Inflammatory macrophage treated with lipopolysaccharide for 1 hour (primary cell): Measurements from ENCODE around the gene ZNF732.
"Not testable (repeated sequence)": the region's sequence is repeated elsewhere in the genome, so short reads cannot be mapped to it uniquely, and the experiment has no call there.

Experiments used
- DNase-seq, 2 donors: peaks; one replicate each; pipeline ENCODE4 v3.0.0-alpha.2; 2020 to 2022

The ZNF732 gene

DNA sequence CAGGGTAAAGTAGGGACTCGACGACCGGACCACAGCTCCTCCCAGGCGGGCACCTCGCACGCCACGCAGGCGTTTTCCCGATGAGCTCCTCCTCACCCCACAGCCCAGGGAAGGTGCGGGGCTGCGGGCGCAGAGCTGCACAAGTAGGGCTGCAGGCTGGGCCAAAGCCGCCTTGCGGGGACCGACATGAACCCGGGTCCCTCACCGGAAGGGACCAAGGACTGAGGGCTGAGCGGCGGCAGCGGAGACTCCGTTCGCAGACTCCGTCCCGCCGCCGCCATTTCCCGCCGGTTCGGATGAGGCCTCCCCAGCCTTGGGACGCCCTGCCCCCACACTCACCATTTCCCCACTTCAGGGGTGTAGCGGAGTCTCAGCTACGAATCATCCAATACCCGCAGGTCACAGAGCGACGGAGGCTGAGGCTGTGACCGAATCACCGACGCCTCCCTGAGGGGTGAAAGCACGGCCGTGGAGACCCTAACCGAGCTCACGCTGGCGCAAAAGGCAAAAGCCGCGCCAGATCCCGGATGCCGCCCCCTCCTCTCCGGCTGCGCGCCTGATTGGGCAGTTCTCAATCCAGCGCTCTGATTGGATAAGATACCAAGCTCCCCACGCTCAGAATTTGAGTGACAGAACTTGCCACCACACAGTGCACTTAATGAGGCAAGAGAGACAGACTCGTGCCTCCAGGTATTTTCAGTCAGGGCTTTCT, at the start of gene ZNF732:
ZNF732 (minus strand) TSS at position 506 of the 712 bp plus-strand sequence; CDS start at position 342, 164 bp downstream.
- no peak for DNase-seq

DNA sequence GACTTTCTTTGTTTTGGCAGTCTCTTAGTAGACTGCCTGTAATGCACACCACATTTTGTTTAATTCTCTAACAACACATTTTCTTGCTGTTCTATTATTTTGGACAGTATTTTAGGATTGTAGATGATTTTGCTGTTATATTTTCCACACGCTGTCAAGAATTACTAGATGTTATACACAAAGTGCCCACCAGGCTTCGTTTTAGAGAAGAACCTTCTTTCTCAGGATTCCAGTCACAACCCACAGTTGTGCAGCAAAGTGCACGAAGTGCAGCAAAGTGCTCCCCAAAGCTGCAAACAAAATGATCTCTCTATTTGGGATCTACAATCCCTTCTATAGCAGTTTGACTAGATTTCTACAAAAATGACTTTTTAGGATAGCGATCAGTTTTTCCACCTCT, 34.7 kb upstream of the ZNF732 start:
- DNase-seq, result no peak

DNA sequence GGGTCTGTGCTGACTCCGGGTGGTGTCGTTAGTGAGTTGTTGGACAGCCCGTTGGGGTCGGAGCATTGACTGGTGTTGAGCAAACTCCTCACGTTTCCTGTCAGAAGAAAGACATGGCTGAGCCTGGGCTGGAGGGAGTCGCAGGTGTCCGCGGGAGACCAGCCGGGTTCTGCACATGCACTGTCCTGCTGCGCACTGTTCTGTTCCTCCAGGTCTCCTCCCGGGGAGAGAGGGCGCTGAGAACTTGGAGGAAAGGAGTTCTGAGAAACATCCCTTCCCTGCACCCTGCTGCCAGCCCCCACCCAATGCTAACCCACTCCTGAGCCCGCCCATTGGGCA, 33.5 kb upstream of the ZNF732 start:
- no peak for DNase-seq

DNA sequence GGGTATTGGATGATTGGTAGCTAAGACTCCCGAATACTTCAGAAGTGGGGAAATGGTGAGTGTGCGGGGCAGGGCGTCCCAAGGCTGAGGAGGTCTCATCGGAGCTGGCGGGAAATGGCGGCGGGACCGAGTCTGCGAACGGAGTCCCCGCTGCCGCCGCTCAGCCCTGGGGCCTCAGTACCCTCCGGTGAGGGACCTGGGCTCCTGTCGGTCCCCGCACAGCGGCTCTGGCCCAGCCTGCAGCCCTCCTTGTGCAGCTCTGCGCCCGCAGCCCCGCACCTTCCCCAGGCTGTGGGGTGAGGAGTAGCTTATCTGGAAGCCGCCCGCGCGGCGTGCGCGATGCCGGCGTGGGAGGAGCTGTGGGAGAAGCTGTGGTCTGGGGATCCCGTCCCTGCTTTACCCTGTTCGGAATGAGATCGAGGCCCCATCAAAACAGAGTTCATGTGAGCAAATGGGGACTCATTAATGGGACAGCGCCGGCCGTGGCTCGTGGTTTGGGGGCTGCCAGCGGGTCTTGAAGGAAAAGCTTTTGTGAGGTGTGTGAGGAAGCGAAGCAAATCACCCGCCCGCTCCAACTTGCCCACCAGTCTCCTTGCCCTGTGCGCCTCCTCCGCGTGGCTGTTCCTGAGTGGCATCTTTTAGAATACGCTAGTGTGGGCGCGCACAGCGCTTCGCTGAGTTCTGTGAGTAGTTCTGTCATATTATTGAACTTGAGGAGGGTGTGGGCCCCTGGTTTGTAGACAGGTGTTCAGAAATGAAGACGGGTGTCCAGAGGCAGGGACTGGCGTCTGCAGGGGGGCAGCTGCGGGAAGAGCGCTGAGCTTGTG, 32.9 kb upstream of the ZNF732 start:
- peak; percentile 20 to 26 for DNase-seq

DNA sequence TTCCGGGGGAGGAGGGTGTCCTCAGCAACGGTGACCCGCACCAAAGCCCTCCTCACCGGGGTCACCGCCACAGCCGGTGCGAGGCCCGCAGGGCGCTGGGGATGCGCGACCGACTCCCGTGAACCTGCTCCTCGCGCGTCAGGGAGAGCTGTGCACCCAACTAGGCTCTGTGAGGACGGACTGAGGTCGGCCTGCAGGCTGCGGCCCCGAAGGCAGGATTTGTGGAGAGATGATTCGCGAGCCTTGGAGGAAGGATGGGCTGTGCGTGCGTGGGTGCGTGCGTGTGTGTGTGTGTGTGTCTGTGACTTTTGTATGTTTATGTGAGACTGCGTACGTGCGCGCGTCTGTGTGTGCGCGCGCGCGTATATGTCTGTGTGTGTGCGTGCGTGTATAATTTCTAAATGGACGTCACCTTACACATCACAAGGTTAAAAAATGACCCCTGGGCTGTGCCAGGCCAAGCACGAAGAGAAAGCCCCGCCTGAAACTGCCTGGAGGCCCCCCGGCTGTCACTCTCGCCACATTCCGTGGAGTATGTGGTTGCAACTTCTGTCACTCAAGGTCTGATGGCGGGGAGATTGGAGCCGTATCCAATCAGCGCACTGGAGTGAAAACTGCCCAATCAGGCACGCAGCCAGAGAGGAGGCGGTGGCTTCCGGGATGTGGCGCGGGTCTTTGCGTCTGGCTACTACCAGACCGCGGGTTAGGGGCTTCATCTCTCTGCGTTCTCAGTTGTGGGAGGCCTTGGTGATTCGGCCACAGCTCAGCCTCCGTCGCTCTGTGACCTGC, 32.1 kb upstream of the ZNF732 start, which contains the start of gene ZNF141:
ZNF141 (plus strand) TSS at position 672 of the 789 bp plus-strand sequence. CDS start 170 bp downstream, outside the sequence.
- peak; percentile 94 to 96 for DNase-seq

DNA sequence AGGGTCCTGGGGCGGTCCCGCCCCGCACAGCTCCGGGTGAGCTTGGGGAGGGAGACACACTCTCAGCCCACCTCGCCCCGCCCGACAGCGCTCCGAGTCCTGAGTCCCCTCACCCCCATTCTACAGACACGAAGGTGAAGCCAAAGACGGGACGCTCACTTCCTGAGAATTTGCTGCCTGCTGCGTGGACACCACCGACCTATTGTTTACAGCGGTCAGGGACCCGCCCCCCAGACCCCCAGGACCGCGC, 31.5 kb upstream of the ZNF732 start:
- no peak for DNase-seq

DNA sequence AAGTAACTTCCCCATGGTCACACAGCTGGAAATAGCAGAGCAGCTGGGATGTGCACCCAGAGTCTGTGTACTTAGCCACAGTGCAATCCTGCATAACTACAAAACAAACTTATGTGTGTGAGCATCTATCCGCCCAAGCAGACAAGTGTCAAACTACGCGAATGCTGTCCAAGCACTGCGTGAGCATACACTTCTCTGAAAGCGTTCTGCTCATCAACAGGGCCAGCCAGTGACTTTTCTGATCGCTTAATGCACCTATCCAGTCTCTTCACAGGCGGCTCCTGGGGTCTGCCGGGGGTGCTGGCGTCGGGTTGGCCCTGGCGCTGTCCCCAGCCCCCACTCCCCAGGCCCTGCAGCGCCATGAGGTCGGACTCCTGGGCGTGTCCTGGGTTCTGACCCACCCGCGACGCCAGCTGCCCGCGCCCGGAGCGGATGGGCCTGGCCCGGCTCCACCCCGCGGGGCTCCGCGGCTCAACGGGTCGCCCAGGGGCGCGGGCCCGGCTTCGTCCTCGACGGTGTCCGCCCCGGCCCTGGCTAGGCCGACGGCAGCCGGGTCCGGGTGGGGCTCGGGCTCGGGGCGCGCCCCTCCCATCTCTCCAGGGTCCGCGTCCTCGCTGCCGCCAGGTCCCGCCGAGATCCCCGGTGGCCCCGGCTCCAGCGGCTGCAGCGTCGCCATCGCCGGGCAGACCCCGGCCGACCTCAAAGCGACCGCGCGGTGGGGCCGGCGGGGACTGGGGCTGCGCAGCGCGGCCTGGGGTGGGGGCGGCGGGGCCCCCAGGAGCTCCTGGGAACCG, 31.0 kb upstream of the ZNF732 start:
- no peak for DNase-seq

DNA sequence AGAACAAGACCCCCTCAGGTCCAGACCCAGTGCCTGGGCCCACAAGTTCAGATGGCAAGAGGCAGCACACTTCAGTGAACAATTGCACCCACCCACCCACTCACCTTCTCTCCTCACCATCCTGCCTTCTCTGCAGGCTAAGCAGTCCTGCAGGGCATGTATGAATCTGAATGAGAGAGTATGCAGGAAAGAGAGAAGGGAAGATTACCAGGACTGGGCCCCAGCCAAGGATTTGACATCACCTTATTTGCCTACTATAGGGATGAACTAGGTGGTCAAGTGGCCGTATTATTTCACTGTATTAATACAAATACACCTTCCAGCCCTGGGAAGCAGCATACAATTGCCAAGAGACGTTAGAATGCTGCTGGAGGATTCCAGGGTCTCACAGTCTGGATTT, 30.2 kb upstream of the ZNF732 start:
- no peak for DNase-seq

DNA sequence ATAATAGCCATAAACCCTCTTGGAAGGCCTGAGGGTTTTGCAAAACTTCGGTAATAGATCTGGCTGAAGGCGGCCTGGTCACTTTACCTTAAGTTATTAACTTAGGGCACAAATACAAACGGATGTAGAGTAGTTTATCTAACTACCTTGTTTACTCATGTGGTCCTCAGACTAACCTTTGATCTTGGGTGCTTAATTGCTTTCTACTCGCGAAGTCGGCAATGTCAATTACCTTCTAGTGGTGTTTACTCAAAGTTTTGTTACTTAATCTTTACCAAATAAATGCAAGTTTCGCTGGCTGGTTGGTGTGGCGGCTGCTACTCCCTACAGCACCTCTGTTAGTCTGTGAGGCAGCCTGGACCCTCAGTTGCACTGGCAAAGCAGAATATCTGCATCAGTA, 23.5 kb upstream of the ZNF732 start:
- no peak for DNase-seq

DNA sequence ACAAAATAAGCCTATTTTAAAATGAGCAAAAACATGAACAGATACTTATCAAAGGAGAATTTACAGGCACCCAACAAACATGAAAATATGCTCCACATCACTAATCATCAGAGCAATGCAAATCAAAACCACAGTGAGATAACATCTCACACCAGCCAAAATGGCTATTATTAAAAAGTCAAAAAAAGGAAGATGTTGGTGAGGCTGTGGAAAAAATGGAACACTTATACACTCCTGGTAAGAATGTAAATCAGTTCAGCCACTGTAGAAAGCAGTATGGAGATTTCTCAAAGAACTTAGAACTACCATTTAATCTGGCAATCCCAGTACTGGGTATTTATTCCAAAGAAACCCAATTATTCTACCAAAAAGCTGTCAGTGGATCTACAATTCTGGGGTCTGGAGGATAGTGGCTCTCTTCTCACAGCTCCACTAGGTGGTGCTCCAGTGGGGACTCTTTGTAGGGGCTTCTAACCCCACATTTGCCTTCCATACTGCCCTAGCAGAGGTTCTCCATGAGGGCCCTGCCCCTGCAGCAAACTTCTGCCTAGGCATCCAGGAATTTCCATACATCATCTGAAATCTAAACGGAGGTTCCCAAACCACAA, 9.1 kb upstream of the ZNF732 start:
- no peak for DNase-seq

DNA sequence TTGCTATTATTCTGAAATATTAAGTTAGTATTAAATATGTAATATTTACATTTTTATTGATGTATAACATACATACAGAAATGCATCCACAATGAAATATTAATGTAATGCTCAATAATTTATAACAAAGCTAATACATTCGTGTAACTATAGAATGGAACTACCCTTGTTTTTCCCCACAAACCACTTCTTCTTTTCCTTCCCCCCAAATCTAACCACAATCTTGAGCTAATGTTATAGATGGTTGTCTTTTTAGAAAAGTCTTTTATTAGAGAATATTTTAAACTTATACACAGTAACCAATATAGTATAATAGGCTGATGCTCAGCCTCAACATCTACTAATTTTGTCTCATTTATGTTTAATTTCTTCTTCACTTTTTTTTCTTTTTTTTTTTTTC, 4.5 kb upstream of the ZNF732 start:
- no peak for DNase-seq

DNA sequence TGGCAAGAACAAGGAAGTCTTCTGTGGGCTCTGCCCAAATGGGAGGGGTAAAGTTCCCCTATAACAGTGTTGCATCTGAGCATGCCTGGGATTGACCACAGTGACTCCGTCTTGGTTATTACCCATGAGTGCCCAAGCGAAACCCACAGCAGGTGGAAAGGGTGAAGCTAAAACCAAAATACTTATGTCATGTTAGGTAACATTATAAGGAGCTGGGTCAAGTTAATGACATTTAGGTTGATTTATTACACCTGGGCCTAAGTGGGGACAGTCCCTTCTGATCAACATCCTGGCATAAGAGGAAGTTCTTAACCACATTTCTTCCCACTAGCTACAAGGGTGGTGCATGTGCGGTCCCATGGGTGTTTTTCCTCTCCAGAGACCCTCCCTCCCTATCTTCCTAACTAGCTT, 1.3 kb upstream of the ZNF732 start:
- no peak for DNase-seq

DNA sequence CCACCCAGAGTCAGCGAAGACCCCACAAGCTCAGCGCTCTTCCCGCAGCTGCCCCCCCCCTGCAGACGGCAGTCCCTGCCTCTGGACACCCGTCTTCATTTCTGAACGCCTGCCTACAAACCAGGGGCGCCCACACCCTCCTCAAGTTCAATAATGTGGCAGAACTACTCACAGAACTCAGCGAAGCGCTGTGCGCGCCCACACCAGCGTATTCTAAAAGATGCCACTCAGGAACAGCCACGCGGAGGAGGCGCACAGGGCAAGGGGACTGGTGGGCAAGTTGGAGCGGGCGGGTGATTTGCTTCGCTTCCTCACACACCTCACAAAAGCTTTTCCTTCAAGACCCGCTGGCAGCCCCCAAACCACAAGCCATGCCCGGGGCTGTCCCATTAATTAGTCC, 758 bp downstream of the ZNF732 start:
- not testable (repeated sequence) for DNase-seq

DNA sequence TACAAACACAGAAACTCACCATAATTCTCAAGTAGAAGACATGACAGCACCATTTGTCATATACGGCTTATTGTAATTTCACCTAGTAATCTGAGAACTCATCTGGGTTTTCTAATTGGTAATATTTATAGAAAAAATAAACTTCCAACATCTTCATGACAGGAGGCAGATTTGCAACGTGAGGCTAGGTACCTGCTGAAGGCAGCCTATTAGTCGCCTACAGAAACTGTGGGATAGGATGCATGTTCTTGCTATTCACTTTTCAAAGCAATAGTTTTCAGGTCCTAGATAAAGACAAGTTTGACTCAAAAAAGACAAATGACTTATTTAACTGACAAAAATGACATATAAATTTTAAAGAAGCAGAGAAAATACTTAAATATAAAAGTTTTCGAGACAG, 2.9 kb downstream of the ZNF732 start:
- DNase-seq, result no peak

DNA sequence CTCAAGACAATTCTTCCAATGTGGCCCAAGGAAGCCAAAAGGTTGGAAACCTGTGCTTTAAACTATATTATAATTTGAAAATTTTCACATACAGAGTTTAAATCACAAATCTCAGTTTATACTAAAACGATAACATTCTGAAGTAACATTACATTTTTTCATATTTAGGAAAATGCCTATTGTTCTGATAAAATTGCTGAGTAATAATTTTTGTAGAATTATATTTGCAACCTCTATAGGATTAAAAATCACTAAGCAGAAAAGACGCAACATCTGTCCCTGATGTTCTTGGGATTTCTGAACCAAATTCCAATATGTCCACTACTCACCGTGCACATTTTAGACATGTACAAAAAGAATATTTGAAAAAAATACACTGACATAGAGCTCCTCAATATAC, 10.5 kb downstream of the ZNF732 start:
- no peak for DNase-seq

DNA sequence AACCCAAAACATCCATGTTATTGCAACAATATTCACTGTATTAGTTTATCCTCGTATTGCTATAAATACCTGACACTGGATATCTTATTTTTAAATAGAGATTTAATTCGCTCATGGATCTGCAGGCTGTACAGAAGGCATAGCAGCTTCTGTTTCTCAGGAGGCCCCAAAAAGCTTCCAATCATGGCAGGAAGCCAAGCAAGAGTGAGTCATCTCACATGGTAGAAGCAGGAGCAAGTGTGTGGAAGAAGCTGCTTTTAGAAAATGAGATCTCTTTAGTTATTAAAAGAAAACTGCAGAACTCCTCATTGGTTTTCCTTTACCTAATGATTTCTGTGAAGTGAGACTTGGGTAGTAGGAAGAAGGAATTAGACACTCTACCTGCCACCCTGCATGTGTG, 16.4 kb downstream of the ZNF732 start:
- DNase-seq, result no peak

DNA sequence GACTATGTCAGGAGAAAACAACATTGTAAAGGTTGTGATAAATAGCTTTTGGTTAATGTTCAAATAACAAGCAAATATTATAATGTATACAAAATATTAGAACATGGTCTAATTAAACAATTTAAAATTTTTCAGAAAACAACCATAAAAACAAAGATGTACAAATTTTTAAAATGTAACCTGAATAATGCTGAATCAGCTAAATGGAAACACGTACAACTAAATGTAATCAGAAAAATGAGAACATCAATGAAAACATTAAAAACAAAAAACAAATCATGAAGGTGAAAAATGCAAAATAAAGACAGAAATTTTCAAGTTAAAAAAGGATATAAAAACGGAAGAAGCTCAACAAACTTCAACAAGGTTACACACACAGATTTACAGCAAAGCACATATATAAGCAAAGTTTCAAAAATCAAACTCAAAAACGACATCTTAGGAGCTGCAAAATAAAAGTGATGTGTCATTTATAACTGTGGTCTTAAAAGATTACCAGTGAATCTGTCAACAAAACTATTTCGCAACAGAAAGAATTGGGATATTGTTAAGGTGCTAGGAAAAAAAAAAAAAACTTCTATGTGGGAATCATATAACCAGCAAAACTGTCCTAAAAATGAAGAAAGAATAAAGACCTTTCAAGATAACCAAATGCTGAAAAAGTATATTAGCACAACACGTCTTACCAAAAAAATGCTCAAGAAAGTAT, 31.8 kb downstream of the ZNF732 start:
- DNase-seq, result no peak

DNA sequence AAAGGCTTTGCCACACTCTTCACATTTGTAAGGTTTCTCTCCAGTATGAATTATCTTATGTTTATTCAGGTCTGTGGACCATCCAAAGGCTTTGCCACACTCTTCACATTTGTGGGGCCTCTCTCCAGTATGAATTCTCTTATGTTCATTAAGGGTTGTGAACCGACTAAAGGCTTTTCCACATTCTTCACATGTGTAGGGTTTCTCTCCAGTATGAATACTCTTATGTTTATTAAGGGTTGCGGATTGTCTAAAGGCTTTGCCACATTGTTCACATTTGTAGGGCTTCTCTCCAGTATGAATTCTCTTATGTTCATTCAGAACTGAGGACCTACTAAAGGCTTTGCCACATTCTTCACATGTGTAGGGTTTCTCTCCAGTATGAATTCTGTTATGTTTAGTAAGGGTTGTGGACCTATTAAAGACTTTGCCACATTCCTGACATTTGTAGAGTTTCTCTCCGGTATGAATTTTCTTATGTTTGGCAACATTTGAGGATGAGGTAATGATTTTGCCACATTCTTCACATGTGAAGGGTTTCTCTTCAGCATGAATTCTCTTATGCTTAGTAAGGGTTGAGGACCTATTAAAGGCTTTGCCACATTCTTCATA, 33.7 kb downstream of the ZNF732 start:
- DNase-seq, result no peak

DNA sequence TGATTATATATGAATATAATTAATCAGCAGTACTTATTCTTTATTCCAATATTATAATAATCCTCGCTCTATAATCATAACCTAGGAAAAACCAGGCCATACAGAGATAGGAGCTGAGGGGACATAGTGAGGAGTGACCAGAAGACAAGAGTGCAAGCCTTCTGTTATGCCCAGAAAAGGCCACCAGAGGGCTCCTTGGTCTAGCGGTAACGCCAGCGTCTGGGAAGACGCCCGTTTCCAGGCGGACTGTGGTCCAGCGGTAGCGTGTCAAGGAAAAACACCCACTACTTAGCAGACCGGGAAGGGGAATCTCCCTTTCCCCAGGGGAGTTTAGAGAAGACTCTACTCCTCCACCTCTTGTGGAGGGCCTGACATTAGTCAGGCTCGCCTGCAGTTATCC, 46.0 kb downstream of the ZNF732 start:
- DNase-seq, result not testable (repeated sequence)

DNA sequence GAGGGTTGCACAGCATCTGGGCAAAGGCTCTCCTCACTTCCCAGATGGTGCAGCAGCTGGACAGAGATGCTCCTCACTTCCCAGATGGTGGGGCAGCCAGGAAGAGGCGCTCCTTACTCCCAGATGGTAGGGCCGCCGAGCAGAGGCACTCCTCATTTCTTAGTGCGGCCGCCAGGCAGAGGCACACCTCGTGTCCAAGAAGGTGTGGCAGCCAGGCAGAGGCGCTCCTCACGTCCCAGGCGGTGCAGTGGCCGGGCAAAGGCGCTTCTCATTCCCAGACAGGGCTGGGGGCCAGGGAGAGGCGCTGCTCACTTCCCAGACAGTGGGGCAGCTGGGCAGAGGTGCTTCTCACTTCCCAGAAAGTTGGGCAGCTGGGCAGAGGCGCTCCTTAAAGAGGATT, 48.8 kb downstream of the ZNF732 start:
- DNase-seq, result no peak
